K562 (cell line): ENCODE results near the gene HYOU1. TPM values are rescaled to one million over a fixed set of nuclear protein-coding genes. Genes with fewer than 3 reads are reported as not detected.

Experiments used
- ADNP ChIP-seq: fragments of 200-800 bp; sonication (Bioruptor generic); IDR thresholded peaks from 2 replicates; pipeline ENCODE4 v1.6.1; 2016; ENCODE audit warnings: missing genetic modification characterization, missing compliant biosample characterization
- ATF1 ChIP-seq, 2 experiments: fragments of 450-650 bp in 1 of 2; IDR thresholded peaks; 2 replicates each; pipeline ENCODE4 v1.6.1; 2016; ENCODE audit warnings: missing compliant biosample characterization in 1 of 2, missing genetic modification characterization in 1 of 2
- ESRRA ChIP-seq: fragments of 450-650 bp; IDR thresholded peaks from 2 replicates; pipeline ENCODE4 v1.6.1; 2014; ENCODE audit warnings: low read depth, mild to moderate bottlenecking, moderate library complexity, borderline replicate concordance
- ETV1 ChIP-seq: fragments of 450-650 bp; conservative IDR thresholded peaks from 2 replicates; pipeline ENCODE4 v1.6.1; 2016; ENCODE audit warnings: missing genetic modification characterization, control low read depth, low read depth, missing compliant biosample characterization
- FOXJ2 ChIP-seq: fragments of 200-800 bp; sonication (Bioruptor generic); IDR thresholded peaks from 2 replicates; pipeline ENCODE4 v1.6.1; 2016; ENCODE audit warnings: missing genetic modification characterization, missing compliant biosample characterization
- KDM5B ChIP-seq: fragments of 200-600 bp; sonication (generic); IDR thresholded peaks from 2 replicates; pipeline ENCODE4 v1.6.1; 2012; ENCODE audit warnings: low read depth, mild to moderate bottlenecking, moderate library complexity, low read length, control low read depth, inconsistent platforms; ENCODE audit not compliant: insufficient replicate concordance
- MAFF ChIP-seq: IDR thresholded peaks from 2 replicates; pipeline ENCODE4 v1.6.1; 2012; ENCODE audit warnings: low read length, improper control_type of control experiment
- MEF2D ChIP-seq: conservative IDR thresholded peaks from 2 replicates; pipeline ENCODE4 v1.6.1; 2016; ENCODE audit warnings: low read depth, missing genetic modification characterization, missing compliant biosample characterization
- MTF1 ChIP-seq: fragments of 250-450 bp; sonication (Bioruptor Pico); IDR thresholded peaks from 2 replicates; pipeline ENCODE4 v1.9.0; 2021; ENCODE audit warnings: moderate library complexity, mild to moderate bottlenecking, inconsistent platforms, borderline replicate concordance
- NONO ChIP-seq, 2 experiments: fragments of 200-400 bp in 1 of 2; fragments of 450-650 bp in 1 of 2; formaldehyde crosslinking in 1 of 2; IDR thresholded peaks; 2 replicates each; pipeline ENCODE4 v1.6.1; 2017; ENCODE audit warnings: low read depth in 2 of 2, mild to moderate bottlenecking in 2 of 2, moderate library complexity in 2 of 2, low read length in 1 of 2
- NR2C1 ChIP-seq, 2 experiments: fragments of 450-650 bp; IDR thresholded peaks; 2 replicates each; pipeline ENCODE4 v1.6.1; 2017; ENCODE audit warnings: mild to moderate bottlenecking in 2 of 2, antibody characterized with exemption in 1 of 2, inconsistent platforms in 1 of 2, missing compliant biosample characterization in 1 of 2, missing genetic modification characterization in 1 of 2
- PHF20 ChIP-seq: fragments of 450-650 bp; IDR thresholded peaks from 2 replicates; pipeline ENCODE4 v1.6.1; 2018; ENCODE audit not compliant: partially characterized antibody
- POLR2A ChIP-seq: fragments of 450-650 bp; conservative IDR thresholded peaks from 2 replicates; pipeline ENCODE4 v1.6.1; 2016
- RB1 ChIP-seq: fragments of 450-650 bp; IDR thresholded peaks from 2 replicates; pipeline ENCODE4 v1.6.1; 2017; ENCODE audit warnings: low read depth, mild to moderate bottlenecking
- RBM17 ChIP-seq: fragments of 200-400 bp; formaldehyde crosslinking; IDR thresholded peaks from 2 replicates; pipeline ENCODE4 v1.6.1; 2017; ENCODE audit warnings: low read depth, mild to moderate bottlenecking, low read length, borderline replicate concordance
- SAP30 ChIP-seq: fragments of 200-600 bp; sonication (generic); IDR thresholded peaks from 2 replicates; pipeline ENCODE4 v1.6.1; 2012; ENCODE audit warnings: borderline replicate concordance, low read depth, mild to moderate bottlenecking, moderate library complexity, low read length, control low read depth, inconsistent platforms; ENCODE audit not compliant: insufficient read depth, poor library complexity, severe bottlenecking
- SIX5 ChIP-seq, 2 experiments: IDR thresholded peaks; 2 replicates each; pipeline ENCODE4 v1.6.1; 2011; ENCODE audit warnings: low read length in 2 of 2, borderline replicate concordance in 1 of 2, low read depth in 1 of 2, mild to moderate bottlenecking in 1 of 2, moderate library complexity in 1 of 2; ENCODE audit not compliant: insufficient read depth in 1 of 2
- SMARCA4 ChIP-seq: fragments of 450-650 bp; IDR thresholded peaks from 2 replicates; pipeline ENCODE4 v1.6.1; 2016
- SNRNP70 ChIP-seq: fragments of 200-400 bp; formaldehyde crosslinking; optimal IDR thresholded peaks from 2 replicates; pipeline ENCODE3; 2017; ENCODE audit warnings: low read depth, low read length
- SREBF1 ChIP-seq: fragments of 150-350 bp; IDR thresholded peaks from 2 replicates; pipeline ENCODE4 v1.6.1; 2014; ENCODE audit warnings: antibody characterized with exemption, low read depth, low read length, borderline replicate concordance
- STAT5B ChIP-seq: fragments of 250-450 bp; sonication (Bioruptor Pico); IDR thresholded peaks from 2 replicates; pipeline ENCODE4 v1.8.0; 2021; ENCODE audit warnings: mild to moderate bottlenecking, inconsistent platforms
- TOE1 ChIP-seq, 2 experiments: fragments of 450-650 bp in 1 of 2; sonication (generic) in 1 of 2; formaldehyde crosslinking in 1 of 2; IDR thresholded peaks; 2 replicates each; pipeline versions ENCODE4 v1.7.1 to v1.8.0; 2016 to 2022; ENCODE audit warnings: borderline replicate concordance in 2 of 2, mild to moderate bottlenecking in 2 of 2, antibody characterized with exemption in 1 of 2, inconsistent platforms in 1 of 2, low read depth in 1 of 2, missing genetic modification reagents in 1 of 2, moderate library complexity in 1 of 2
- ZKSCAN8 ChIP-seq: fragments of 200-800 bp; sonication (Bioruptor generic); IDR thresholded peaks from 2 replicates; pipeline ENCODE4 v1.6.1; 2016; ENCODE audit warnings: missing genetic modification characterization, missing compliant biosample characterization
- ZNF165 ChIP-seq: fragments of 250-450 bp; sonication (Bioruptor Pico); IDR thresholded peaks from 2 replicates; pipeline ENCODE4 v1.4.0; 2020; ENCODE audit warnings: borderline replicate concordance
- ZNF212 ChIP-seq: fragments of 450-650 bp; formaldehyde crosslinking; IDR thresholded peaks from 2 replicates; pipeline ENCODE4 v1.4.0; 2020; ENCODE audit warnings: mild to moderate bottlenecking
- ZNF316 ChIP-seq: fragments of 450-650 bp; IDR thresholded peaks from 2 replicates; pipeline ENCODE4 v1.6.1; 2016
- ZNF695 ChIP-seq: fragments of 450-650 bp; formaldehyde crosslinking; IDR thresholded peaks from 2 replicates; pipeline ENCODE4 v1.4.0; 2020; ENCODE audit warnings: mild to moderate bottlenecking, moderate library complexity
- polyA plus RNA-seq, 8 experiments: library from polyadenylated mRNA; depleted of rRNA in 4 of 8; stranded (reverse) in 5 of 8; unstranded in 3 of 8; fragments of >200 nt; fragmentation: Nextera tagmentation in 2 of 8; fragmentation: Illumina TruSeq in 1 of 8; extraction: Ambion mirVana in 2 of 8; extraction: Trizol in 1 of 8; gene quantifications; 2 replicates each; pipeline versions ENCODE4 v1.2.1 to v1.2.3, GENCODE V29; 2011 to 2014; ENCODE audit warnings: inconsistent platforms in 1 of 8, missing spikeins in 1 of 8
- total RNA-seq, 7 experiments: library from RNA; depleted of rRNA in 6 of 7; stranded (reverse); fragments of >200 nt in 6 of 7; fragmentation: Illumina TruSeq in 2 of 7; extraction: Trizol in 2 of 7; gene quantifications; 2 replicates each; pipeline versions ENCODE4 v1.2.1 to v1.2.3, GENCODE V29; 2011 to 2021; ENCODE audit warnings: low replicate concordance in 1 of 7
- TF ChIP-seq, protein P1 (sequence below): fragments of 250-450 bp; sonication (Bioruptor Pico); IDR thresholded peaks from 2 replicates; pipeline ENCODE4 v1.8.0; 2021; ENCODE audit warnings: moderate library complexity, mild to moderate bottlenecking, inconsistent platforms

Gene HYOU1
- total and polyA plus RNA-seq, 9 of the 15 experiments (the other 6 are each of a cell fraction or from before 2014, with no cell fraction given), result 19.5 to 197 (median 128) TPM

DNA sequence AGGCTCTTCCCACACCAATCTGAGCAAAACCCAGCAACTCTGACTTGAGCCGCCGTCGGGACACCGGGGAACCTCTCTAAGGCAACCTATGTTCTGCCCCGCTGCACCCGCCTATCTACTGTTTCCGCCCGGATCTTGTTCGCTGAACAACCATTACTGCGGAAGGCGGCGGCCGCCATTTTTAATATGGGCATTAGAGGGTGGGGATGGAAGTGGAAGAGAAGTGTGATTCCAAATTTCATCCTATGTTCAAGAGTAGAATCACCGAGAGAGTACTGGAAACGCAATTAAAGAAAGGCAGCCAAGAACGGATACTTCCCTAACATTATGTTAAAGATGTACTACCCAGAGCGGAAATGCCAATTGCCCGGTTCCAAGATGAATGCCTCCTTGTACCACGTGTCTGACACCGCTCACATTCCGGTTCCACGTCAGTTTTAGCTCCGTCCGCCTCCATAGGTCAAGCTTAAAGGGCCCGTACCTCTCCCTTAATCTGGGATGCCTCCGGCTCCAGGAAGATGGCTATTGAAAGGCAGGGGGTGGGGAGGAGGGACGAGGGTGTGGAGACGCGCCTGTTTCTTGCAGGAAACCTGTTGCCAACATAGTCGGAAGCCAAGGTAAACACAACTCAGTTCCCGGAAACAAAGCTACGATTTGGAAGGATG is 44.9 kb upstream of the HYOU1 start, which contains the start of gene DPAGT1 (continued):
- TF ChIP-seq ESRRA (peak; percentile 40; the same call in 1 of the 2 replicates), FOXJ2 (peak; percentile 78), STAT5B (CRISPR knock-in tag) (no peak), ATF1 (CRISPR knock-in tag; IDR thresholded peaks at IDR 0.05) (no peak), ATF1 (tag; IDR thresholded peaks at IDR 0.05) (peak; percentile 96), RBM17 (no peak), TOE1 (IDR thresholded peaks at IDR 0.05; ENCODE audit: borderline replicate concordance) (peak; percentile 90), TOE1 (CRISPR knock-in tag; IDR thresholded peaks at IDR 0.05; ENCODE audit: borderline replicate concordance, low read depth) (no peak), ZKSCAN8 (CRISPR knock-in tag) (no peak), MEF2D (tag) (no peak; the same call in 1 of the 2 replicates), SIX5 (IDR thresholded peaks at IDR 0.05; ENCODE audit: borderline replicate concordance in 1 of 2, insufficient read depth in 1 of 2, low read depth in 1 of 2, low read length in 2 of 2) (peak; percentile 59 to 84), ZNF165 (CRISPR knock-in tag) (peak; percentile 53; the same call in 1 of the 2 replicates), KDM5B (peak; percentile 70), MTF1 (CRISPR knock-in tag) (no peak), ZNF316 (no peak), PHF20 (peak; percentile 86), RB1 (peak; percentile 32; the same call in 1 of the 2 replicates), SAP30 (peak; percentile 88), SMARCA4 (no peak), SREBF1 (no peak), ZNF695 (CRISPR knock-in tag) (no peak), NR2C1 (IDR thresholded peaks at IDR 0.05) (peak; percentile 94), NR2C1 (tag; IDR thresholded peaks at IDR 0.05) (peak; percentile 91), ZNF212 (CRISPR knock-in tag) (no peak), POLR2A (peak; percentile 64), MAFF (no peak), ETV1 (tag) (peak; percentile 85), ADNP (tag) (no peak), NONO (IDR thresholded peaks at IDR 0.05; ENCODE audit: low read depth in 2 of 2, low read length in 1 of 2) (0 out of 4 replicates have a peak, but pooled peaks of 1 of the 2 experiments have one; percentile 21), SNRNP70 (no peak)
- TF ChIP-seq, protein P1, sequence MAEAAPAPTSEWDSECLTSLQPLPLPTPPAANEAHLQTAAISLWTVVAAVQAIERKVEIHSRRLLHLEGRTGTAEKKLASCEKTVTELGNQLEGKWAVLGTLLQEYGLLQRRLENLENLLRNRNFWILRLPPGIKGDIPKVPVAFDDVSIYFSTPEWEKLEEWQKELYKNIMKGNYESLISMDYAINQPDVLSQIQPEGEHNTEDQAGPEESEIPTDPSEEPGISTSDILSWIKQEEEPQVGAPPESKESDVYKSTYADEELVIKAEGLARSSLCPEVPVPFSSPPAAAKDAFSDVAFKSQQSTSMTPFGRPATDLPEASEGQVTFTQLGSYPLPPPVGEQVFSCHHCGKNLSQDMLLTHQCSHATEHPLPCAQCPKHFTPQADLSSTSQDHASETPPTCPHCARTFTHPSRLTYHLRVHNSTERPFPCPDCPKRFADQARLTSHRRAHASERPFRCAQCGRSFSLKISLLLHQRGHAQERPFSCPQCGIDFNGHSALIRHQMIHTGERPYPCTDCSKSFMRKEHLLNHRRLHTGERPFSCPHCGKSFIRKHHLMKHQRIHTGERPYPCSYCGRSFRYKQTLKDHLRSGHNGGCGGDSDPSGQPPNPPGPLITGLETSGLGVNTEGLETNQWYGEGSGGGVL (CRISPR knock-in tag), result no peak
